GM12878 (cell line): ENCODE data around the gene RPLP2. TPM values are rescaled to one million over a fixed set of nuclear protein-coding genes. Genes with fewer than 3 reads are reported as not detected.

Experiments used
- ATAC-seq: fragments of 200-7000 bp; cut with Tn5 transposase; 3 replicates; pipeline ENCODE4 v1.9.1; 2020; ENCODE audit warnings: mild to moderate bottlenecking, moderate library complexity
- BruUV-seq: library from RNA; stranded (reverse); fragments of 400-500 nt; replicated peaks from 2 replicates; lab custom pipeline; 2021; lab: Mats Ljungman, UMichigan
- CTCF ChIA-PET: fragments of 300-600 bp; sonication (Branson Sonifier 250); formaldehyde crosslinking; extraction: SDS; loops from one replicate; lab custom pipeline; 2021; ENCODE audit warnings: inconsistent platforms; lab: Yijun Ruan, JAX
- POLR2A ChIA-PET: fragments of 350-600 bp; formaldehyde crosslinking; extraction: SDS; loops from one replicate; lab custom pipeline; 2021; ENCODE audit warnings: inconsistent platforms; lab: Charles Lee
- RAD21 ChIA-PET: fragments of 300-600 bp; sonication (Branson Sonifier 250); formaldehyde crosslinking; loops from one replicate; lab custom pipeline; 2023; ENCODE audit warnings: antibody characterized with exemption; ENCODE audit not compliant: unreplicated experiment; lab: Charles Lee
- SMC1A ChIA-PET: fragments of 300-600 bp; sonication (Branson Sonifier 250); formaldehyde crosslinking; loops from one replicate; lab custom pipeline; 2023; ENCODE audit not compliant: unreplicated experiment, uncharacterized antibody; lab: Charles Lee
- DNase-seq: peaks from one replicate; pipeline ENCODE4 v3.0.0-alpha.2; 2011; ENCODE audit warnings: low read depth, low spot score
- FAIRE-seq: peaks from 3 replicates; lab custom pipeline; 2011; peaks lifted over from hg19 to GRCh38; lab: Jason Lieb, UNC
- H2AFZ ChIP-seq: 2 replicates; pipeline ENCODE4 v1.6.0; 2011; ENCODE audit warnings: low read depth, low read length, control low read depth; ENCODE audit not compliant: control insufficient read depth
- H3K27ac ChIP-seq: 2 replicates; pipeline ENCODE4 v1.5.1; 2011; ENCODE audit warnings: control low read depth; ENCODE audit not compliant: control insufficient read depth, insufficient read depth
- H3K27me3 ChIP-seq, 2 experiments: replicated peaks in 1 of 2; 2 replicates each; pipeline versions ENCODE4 v1.6.0 to v1.6.1; 2011; ENCODE audit warnings: low read length in 1 of 2; ENCODE audit not compliant: control insufficient read depth in 2 of 2, insufficient read depth in 2 of 2
- H3K36me3 ChIP-seq, 2 experiments: 2 replicates each; pipeline ENCODE4 v1.5.1; 2011; ENCODE audit warnings: low read length in 1 of 2; ENCODE audit not compliant: control insufficient read depth in 2 of 2, insufficient read depth in 2 of 2
- H3K4me1 ChIP-seq: 2 replicates; pipeline ENCODE4 v1.6.1; 2011; ENCODE audit warnings: mild to moderate bottlenecking, low read length, moderate library complexity, mixed read lengths; ENCODE audit not compliant: control insufficient read depth, insufficient read depth
- H3K4me2 ChIP-seq: 2 replicates; pipeline ENCODE4 v1.6.0; 2011; ENCODE audit warnings: control low read depth; ENCODE audit not compliant: control insufficient read depth, insufficient read depth
- H3K4me3 ChIP-seq: fragments of 200-600 bp; sonication (generic); 2 replicates; pipeline ENCODE4 v1.5.1; 2016
- H3K79me2 ChIP-seq: 2 replicates; pipeline ENCODE4 v1.6.0; 2011; ENCODE audit warnings: low read length; ENCODE audit not compliant: control insufficient read depth, insufficient read depth
- H3K9ac ChIP-seq: 2 replicates; pipeline ENCODE4 v1.8.0; 2011; ENCODE audit warnings: low read length, control low read depth, mixed read lengths; ENCODE audit not compliant: control insufficient read depth, insufficient read depth
- H3K9me3 ChIP-seq: replicated peaks from 3 replicates; pipeline ENCODE4 v1.5.1; 2011; ENCODE audit warnings: mild to moderate bottlenecking, low read length; ENCODE audit not compliant: control insufficient read depth, insufficient read depth
- H4K20me1 ChIP-seq: 2 replicates; pipeline ENCODE4 v1.6.0; 2011; ENCODE audit not compliant: control insufficient read depth, insufficient read depth
- POLR2A ChIP-seq: IDR thresholded peaks from 2 replicates; pipeline ENCODE4 v1.6.1; 2011; ENCODE audit warnings: low read depth, mild to moderate bottlenecking, low read length
- WGBS: methylation state at CpG from one replicate; pipeline ENCODE4 v1.1.6; 2016; ENCODE audit warnings: low lambda C conversion rate; ENCODE audit not compliant: insufficient replicate concordance, insufficient coverage; ENCODE audit errors: missing lambda C conversion rate; 5-methylcytosine and 5-hydroxymethylcytosine counted together
- in situ Hi-C: fragments of 300-500 bp; cut with MboI; formaldehyde crosslinking; loops from 9 replicates; pipeline ENCODE4 v1.14.3; 2018; ENCODE audit warnings: mixed read lengths
- intact Hi-C: fragments of 100-400 bp; cut with micrococcal nuclease; formaldehyde crosslinking; loops from one replicate; pipeline ENCODE4 v1.14.2; 2022; ENCODE audit not compliant: unreplicated experiment
- polyA plus RNA-seq, 11 experiments: library from polyadenylated mRNA; depleted of rRNA in 4 of 11; unstranded in 6 of 11; stranded (reverse) in 5 of 11; fragments of >200 nt; fragmentation: Nextera tagmentation in 4 of 11; fragmentation: Illumina TruSeq in 1 of 11; extraction: Ambion mirVana in 4 of 11; extraction: Trizol in 1 of 11; gene quantifications; 1 replicate in 1 of 11; 2 replicates in 10 of 11; pipeline versions ENCODE4 v1.2.1 to v1.2.3, GENCODE V29; 2011 to 2016; ENCODE audit warnings: inconsistent platforms in 2 of 11, missing spikeins in 2 of 11, low read depth in 1 of 11
- total RNA-seq, 4 experiments: library from RNA; depleted of rRNA in 3 of 4; stranded (reverse); fragments of >200 nt in 3 of 4; fragmentation: Illumina TruSeq in 1 of 4; extraction: Trizol in 1 of 4; gene quantifications; 2 replicates each; pipeline versions ENCODE4 v1.2.1 to v1.2.3, GENCODE V29; 2013 to 2021
- TF ChIP-seq, protein P1 (sequence below): IDR thresholded peaks from 2 replicates; pipeline ENCODE4 v1.6.1; 2012; ENCODE audit warnings: low read length, inconsistent platforms

The RPLP2 gene
- total and polyA plus RNA-seq, 10 of the 15 experiments (the other 5 are each of a cell fraction or from before 2014, with no cell fraction given) = 488 to 3,558 (median 1,481) TPM

DNA sequence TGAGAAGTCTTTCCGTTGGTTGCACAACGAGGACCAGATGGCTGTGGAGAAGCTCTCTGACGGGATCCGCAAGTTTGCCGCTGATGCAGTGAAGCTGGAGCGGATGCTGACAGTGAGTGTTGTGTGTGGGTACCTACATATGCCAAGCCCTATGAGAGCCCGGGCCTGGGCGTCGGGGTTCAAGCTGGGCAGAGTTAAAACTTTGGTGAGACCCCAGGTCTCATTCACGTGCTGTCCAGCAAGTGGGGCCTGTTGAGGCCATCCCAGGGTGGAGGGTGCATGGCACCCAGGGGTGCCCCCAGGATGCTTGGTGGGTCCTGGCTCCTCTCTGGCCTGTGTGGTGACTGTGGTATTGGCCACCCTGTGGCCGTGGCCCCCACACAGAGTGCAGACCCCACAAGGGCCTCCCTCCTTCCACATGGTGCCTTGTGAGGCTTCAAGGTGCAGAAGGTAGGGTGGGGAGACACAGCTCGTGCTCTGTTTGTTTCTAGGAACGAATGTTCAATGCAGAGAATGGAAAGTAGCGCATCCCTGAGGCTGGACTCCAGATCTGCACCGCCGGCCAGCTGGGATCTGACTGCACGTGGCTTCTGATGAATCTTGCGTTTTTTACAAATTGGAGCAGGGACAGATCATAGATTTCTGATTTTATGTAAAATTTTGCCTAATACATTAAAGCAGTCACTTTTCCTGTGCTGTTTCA, 45.3 kb upstream of the RPLP2 start:
- DNase-seq (no peak), FAIRE-seq (no peak), ATAC-seq (no peak)
- Histone ChIP-seq H2AFZ (no peak overlapping the region), H4K20me1 (no peaks in the 10 kb centered on the region), H3K9me3 (no peaks in the 10 kb centered on the region), H3K4me2 (no peak overlapping the region), H3K27me3 (no peaks in the 10 kb centered on the region), H3K27ac (no peak overlapping the region), H3K4me3 (no peak overlapping the region), H3K36me3 (peaks cover 29 to 33% of the 10 kb centered on the region in 2 experiments; a peak in 3 of 4 replicates), H3K79me2 (no peaks in the 10 kb centered on the region), H3K4me1 (no peaks in the 10 kb centered on the region), H3K9ac (no peak overlapping the region)
- POLR2A ChIA-PET = interaction anchor here (0.5 kb wide), 1 partner anchor 200 kb away, joined by 4 read pairs; no protein-coding TSS in a partner anchor
- CTCF ChIA-PET = interaction anchor here (1.2 to 1.4 kb wide), 2 partner anchors 16 to 38 kb away, joined by 3 to 4 read pairs; no protein-coding TSS in a partner anchor
- in situ Hi-C loops (no loop called here), intact Hi-C loops (loop anchor here (1.0 kb wide), 1 partner anchor 36 kb away; no protein-coding TSS in a partner anchor)
- 75% methylated on average over 18 of the region's 18 CpGs for WGBS
- SMC1A ChIA-PET = interaction anchor here (1.1 to 1.9 kb wide), 2 partner anchors 15 to 41 kb away, joined by 3 to 8 read pairs; no protein-coding TSS in a partner anchor
- no TSS peak for BruUV-seq
- RAD21 ChIA-PET = interaction anchor here (1.5 kb wide), 1 partner anchor 38 kb away, joined by 3 read pairs; no protein-coding TSS in a partner anchor
- TF ChIP-seq, protein P1, sequence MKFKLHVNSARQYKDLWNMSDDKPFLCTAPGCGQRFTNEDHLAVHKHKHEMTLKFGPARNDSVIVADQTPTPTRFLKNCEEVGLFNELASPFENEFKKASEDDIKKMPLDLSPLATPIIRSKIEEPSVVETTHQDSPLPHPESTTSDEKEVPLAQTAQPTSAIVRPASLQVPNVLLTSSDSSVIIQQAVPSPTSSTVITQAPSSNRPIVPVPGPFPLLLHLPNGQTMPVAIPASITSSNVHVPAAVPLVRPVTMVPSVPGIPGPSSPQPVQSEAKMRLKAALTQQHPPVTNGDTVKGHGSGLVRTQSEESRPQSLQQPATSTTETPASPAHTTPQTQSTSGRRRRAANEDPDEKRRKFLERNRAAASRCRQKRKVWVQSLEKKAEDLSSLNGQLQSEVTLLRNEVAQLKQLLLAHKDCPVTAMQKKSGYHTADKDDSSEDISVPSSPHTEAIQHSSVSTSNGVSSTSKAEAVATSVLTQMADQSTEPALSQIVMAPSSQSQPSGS = no peak
- 0 out of 2 replicates have a peak, but pooled peaks have one; percentile 44 for TF ChIP-seq POLR2A
